Measurements from ENCODE around the gene LSMEM2. TPM values are rescaled to one million over a fixed set of nuclear protein-coding genes. Genes with fewer than 3 reads are reported as not detected.
"Not testable (repeated sequence)": the region's sequence is repeated elsewhere in the genome, so short reads cannot be mapped to it uniquely, and the experiment has no call there.

LSMEM2 gene
- total RNA-seq, 2 donors from 2014 or later = 0.26 TPM; not detected in 1

GRCh38 chr3:50271314-50271936 lies 7.5 kb upstream of the LSMEM2 start:
- H3K27me3 Mint-ChIP-seq (ENCODE audit: low read depth) = peaks cover 45% of the 10 kb centered on the region
- no peak overlapping the region for H3K27ac Mint-ChIP-seq

DNA sequence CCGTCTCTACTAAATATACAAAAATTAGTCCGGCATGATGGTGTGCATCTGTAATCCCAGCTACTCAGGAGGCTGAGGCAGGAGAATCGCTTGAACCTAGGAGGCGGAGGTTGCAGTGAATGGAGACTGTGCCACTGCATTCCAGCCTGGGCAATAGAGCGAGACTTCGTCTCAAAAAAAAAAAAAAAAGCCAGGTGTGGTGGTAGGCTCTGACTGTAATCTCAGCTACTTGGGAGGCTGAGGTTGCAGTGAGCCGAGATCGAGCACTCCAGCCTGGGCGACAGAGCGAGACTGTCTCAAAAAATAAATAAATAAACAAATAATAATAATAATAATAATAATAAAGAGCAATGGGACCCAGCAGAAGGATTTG lies 6.4 kb upstream of the LSMEM2 start:
- H3K4me3 Mint-ChIP-seq; DNase-seq; H3K9me3 Mint-ChIP-seq; H3K27ac Mint-ChIP-seq; H3K36me3 Mint-ChIP-seq (ENCODE audit: insufficient read depth in 2 of 2): not testable (repeated sequence)
- peak in 1 of 2 donors; percentile 0 for ATAC-seq (replicated peaks in 1 of 2)
- Mint-ChIP-seq H3K4me1 (ENCODE audit: low read depth) (peaks cover 41% of the 10 kb centered on the region), H3K27me3 (ENCODE audit: low read depth) (peaks cover 38% of the 10 kb centered on the region)

More at GRCh38 chr3:50271314-50271936, 7.5 kb upstream of the LSMEM2 start:
- Mint-ChIP-seq H3K4me1 (ENCODE audit: low read depth) (peaks cover 41% of the 10 kb centered on the region), H3K36me3 (ENCODE audit: insufficient read depth in 2 of 2) (peaks cover 0 to 1% of the 10 kb centered on the region in 2 donors), H3K4me3 (no peak overlapping the region), H3K9me3 (no peaks in the 10 kb centered on the region)
- no peak for DNase-seq
- no peak for ATAC-seq (replicated peaks in 1 of 2)

DNA sequence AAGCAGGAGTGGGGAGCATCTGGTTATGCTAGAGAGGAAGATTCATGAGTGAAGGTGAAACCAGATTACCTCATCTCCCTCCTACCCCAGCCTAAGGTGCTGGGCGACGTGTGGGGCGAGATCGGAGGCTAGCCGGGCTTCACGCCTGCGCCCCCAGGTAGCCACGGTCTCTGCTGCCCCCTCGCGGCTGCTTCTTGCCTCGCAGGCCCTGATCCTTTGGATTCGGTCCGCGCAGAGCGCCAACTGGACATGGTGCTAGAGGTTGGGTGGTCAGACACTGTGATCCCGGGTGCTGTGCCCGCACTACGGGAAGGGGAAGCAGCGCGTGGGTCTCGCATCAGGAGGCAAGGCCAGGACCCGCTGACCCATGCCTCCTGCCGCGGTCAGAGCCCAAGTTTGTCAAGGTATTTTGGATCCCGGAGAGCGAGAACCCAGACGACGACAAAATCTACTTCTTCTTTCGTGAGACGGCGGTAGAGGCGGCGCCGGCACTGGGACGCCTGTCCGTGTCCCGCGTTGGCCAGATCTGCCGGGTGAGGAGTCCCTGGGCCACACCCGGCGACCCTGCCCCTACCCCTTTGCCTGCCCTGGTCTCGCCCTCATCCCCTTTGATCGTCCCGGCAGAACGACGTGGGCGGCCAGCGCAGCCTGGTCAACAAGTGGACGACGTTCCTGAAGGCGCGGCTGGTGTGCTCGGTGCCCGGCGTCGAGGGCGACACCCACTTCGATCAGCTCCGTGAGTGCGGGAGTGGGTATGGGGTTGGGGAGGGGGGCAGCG lies 5.8 kb upstream of the LSMEM2 start:
- Mint-ChIP-seq H3K27ac (no peak overlapping the region), H3K27me3 (ENCODE audit: low read depth) (peaks cover 43% of the 10 kb centered on the region), H3K36me3 (ENCODE audit: insufficient read depth in 2 of 2) (peaks cover 0 to 1% of the 10 kb centered on the region in 2 donors), H3K4me3 (peak overlapping the region; percentile 81 to 95), H3K4me1 (ENCODE audit: low read depth) (peaks cover 41% of the 10 kb centered on the region), H3K9me3 (no peaks in the 10 kb centered on the region)
- ATAC-seq (replicated peaks in 1 of 2) = peak; percentile 89 to 92
- peak; percentile 92 to 96 for DNase-seq

GRCh38 chr3:50273689-50274065 lies 5.2 kb upstream of the LSMEM2 start:
- Mint-ChIP-seq H3K27me3 (ENCODE audit: low read depth) (peaks cover 40% of the 10 kb centered on the region), H3K4me1 (ENCODE audit: low read depth) (peaks cover 41% of the 10 kb centered on the region), H3K4me3 (peak overlapping the region in 1 of 2 donors; percentile 81), H3K36me3 (ENCODE audit: insufficient read depth in 2 of 2) (peaks cover 0 to 1% of the 10 kb centered on the region in 2 donors), H3K9me3 (no peaks in the 10 kb centered on the region), H3K27ac (no peak overlapping the region)
- DNase-seq (no peak), ATAC-seq (replicated peaks in 1 of 2) (no peak)

- H3K9me3 Mint-ChIP-seq = no peaks in the 10 kb centered on the region
- H3K4me3 Mint-ChIP-seq = peak overlapping the region; percentile 44 to 87
- peaks cover 39% of the 10 kb centered on the region for H3K27me3 Mint-ChIP-seq (ENCODE audit: low read depth)
- DNase-seq = peak; percentile 81
- H3K36me3 Mint-ChIP-seq (ENCODE audit: insufficient read depth in 2 of 2) = peaks cover 0 to 1% of the 10 kb centered on the region in 2 donors
- peaks cover 41% of the 10 kb centered on the region for H3K4me1 Mint-ChIP-seq (ENCODE audit: low read depth)
- peak; percentile 32 to 43 for ATAC-seq (replicated peaks in 1 of 2)
- H3K27ac Mint-ChIP-seq = no peak overlapping the region
Measured at GRCh38 chr3:50274371-50275104, 4.3 kb upstream of the LSMEM2 start.

GRCh38 chr3:50275141-50275995 lies 3.5 kb upstream of the LSMEM2 start:
- Mint-ChIP-seq H3K4me1 (ENCODE audit: low read depth) (peaks cover 41% of the 10 kb centered on the region), H3K27ac (no peak overlapping the region), H3K27me3 (ENCODE audit: low read depth) (peaks cover 39% of the 10 kb centered on the region), H3K36me3 (ENCODE audit: insufficient read depth in 2 of 2) (peaks cover 0 to 1% of the 10 kb centered on the region in 2 donors), H3K9me3 (no peaks in the 10 kb centered on the region), H3K4me3 (peak overlapping the region; percentile 83 to 87)
- no peak for DNase-seq
- ATAC-seq (replicated peaks in 1 of 2) = no peak

DNA sequence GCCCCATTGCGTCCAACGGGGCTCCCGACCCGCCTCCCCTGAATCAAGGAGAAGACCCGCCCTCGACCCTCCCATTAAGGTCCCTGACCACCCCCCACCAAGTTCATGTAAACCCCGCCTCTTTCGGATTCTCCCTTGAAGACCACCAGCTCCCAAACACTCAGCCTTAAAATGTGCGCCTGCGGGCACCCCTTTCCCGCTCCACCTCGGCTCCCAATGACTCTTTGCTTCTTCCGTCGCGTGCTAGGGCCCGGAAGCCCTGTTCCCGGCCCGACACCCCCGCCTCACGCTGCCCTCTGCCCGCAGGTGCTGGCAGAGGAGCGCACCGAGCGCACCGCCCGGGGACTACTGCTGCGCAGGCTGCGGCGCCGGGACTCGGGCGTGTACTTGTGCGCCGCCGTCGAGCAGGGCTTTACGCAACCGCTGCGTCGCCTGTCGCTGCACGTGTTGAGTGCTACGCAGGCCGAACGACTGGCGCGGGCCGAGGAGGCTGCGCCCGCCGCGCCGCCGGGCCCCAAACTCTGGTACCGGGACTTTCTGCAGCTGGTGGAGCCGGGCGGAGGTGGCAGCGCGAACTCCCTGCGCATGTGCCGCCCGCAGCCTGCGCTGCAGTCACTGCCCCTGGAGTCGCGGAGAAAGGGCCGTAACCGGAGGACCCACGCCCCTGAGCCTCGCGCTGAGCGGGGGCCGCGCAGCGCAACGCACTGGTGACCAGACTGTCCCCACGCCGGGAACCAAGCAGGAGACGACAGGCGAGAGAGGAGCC lies 2.7 kb upstream of the LSMEM2 start:
- H3K4me1 Mint-ChIP-seq (ENCODE audit: low read depth) = peaks cover 41% of the 10 kb centered on the region
- peak overlapping the region; percentile 83 to 87 for H3K4me3 Mint-ChIP-seq
- H3K27me3 Mint-ChIP-seq (ENCODE audit: low read depth) = peaks cover 39% of the 10 kb centered on the region
- peak; percentile 46 to 53 for DNase-seq
- no peak overlapping the region for H3K27ac Mint-ChIP-seq
- ATAC-seq (replicated peaks in 1 of 2) = peak; percentile 27 to 35
- no peaks in the 10 kb centered on the region for H3K9me3 Mint-ChIP-seq
- H3K36me3 Mint-ChIP-seq (ENCODE audit: insufficient read depth in 2 of 2) = peaks cover 0 to 1% of the 10 kb centered on the region in 2 donors

DNA sequence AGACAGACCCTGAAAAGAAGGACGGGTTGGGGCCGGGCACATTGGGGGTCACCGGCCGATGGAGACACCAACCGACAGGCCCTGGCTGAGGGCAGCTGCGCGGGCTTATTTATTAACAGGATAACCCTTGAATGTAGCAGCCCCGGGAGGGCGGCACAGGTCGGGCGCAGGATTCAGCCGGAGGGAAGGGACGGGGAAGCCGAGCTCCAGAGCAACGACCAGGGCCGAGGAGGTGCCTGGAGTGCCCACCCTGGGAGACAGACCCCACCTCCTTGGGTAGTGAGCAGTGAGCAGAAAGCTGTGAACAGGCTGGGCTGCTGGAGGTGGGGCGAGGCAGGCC lies 2.2 kb upstream of the LSMEM2 start:
- no peak for ATAC-seq (replicated peaks in 1 of 2)
- H3K36me3 Mint-ChIP-seq (ENCODE audit: insufficient read depth in 2 of 2) = peaks cover 0 to 1% of the 10 kb centered on the region in 2 donors
- no peak for DNase-seq
- H3K4me3 Mint-ChIP-seq = peak overlapping the region in 1 of 2 donors; percentile 87
- peaks cover 38% of the 10 kb centered on the region for H3K4me1 Mint-ChIP-seq (ENCODE audit: low read depth)
- H3K27ac Mint-ChIP-seq = no peak overlapping the region
- peaks cover 39% of the 10 kb centered on the region for H3K27me3 Mint-ChIP-seq (ENCODE audit: low read depth)
- H3K9me3 Mint-ChIP-seq = no peaks in the 10 kb centered on the region

- DNase-seq (no peak), ATAC-seq (replicated peaks in 1 of 2) (no peak)
- Mint-ChIP-seq H3K27me3 (ENCODE audit: low read depth) (peaks cover 34% of the 10 kb centered on the region), H3K4me3 (no peak overlapping the region), H3K4me1 (ENCODE audit: low read depth) (peaks cover 24% of the 10 kb centered on the region), H3K27ac (no peak overlapping the region), H3K36me3 (ENCODE audit: insufficient read depth in 2 of 2) (peaks cover 0 to 1% of the 10 kb centered on the region in 2 donors), H3K9me3 (no peaks in the 10 kb centered on the region)
Measured at GRCh38 chr3:50278123-50278879, 586 bp upstream of the LSMEM2 start.

GRCh38 chr3:50279255-50280016 lies 549 bp downstream of the LSMEM2 start:
- ATAC-seq (replicated peaks in 1 of 2) (no peak), DNase-seq (no peak)
- H3K4me3 Mint-ChIP-seq = no peak overlapping the region
- H3K27ac Mint-ChIP-seq = no peak overlapping the region
- H3K27me3 Mint-ChIP-seq (ENCODE audit: low read depth) = peaks cover 27% of the 10 kb centered on the region
- H3K4me1 Mint-ChIP-seq (ENCODE audit: low read depth) = peaks cover 17% of the 10 kb centered on the region
- H3K36me3 Mint-ChIP-seq (ENCODE audit: insufficient read depth in 2 of 2) = peaks cover 0 to 1% of the 10 kb centered on the region in 2 donors
- no peaks in the 10 kb centered on the region for H3K9me3 Mint-ChIP-seq

GRCh38 chr3:50284121-50284520 lies 5.2 kb downstream of the LSMEM2 start:
- not testable (repeated sequence) for H3K27ac Mint-ChIP-seq; H3K4me3 Mint-ChIP-seq; ATAC-seq (replicated peaks in 1 of 2); H3K4me1 Mint-ChIP-seq (ENCODE audit: low read depth); DNase-seq; H3K27me3 Mint-ChIP-seq (ENCODE audit: low read depth); H3K36me3 Mint-ChIP-seq (ENCODE audit: insufficient read depth in 2 of 2); H3K9me3 Mint-ChIP-seq
